ENCODE measurements around the gene USP40. TPM values are rescaled to one million over a fixed set of nuclear protein-coding genes. Genes with fewer than 3 reads are reported as not detected.
A peak's percentile ranks its signal among the peaks of the same experiment; 100 is the strongest.

The USP40 gene
- polyA plus RNA-seq, 10 donors: 17.3 to 39.0 (median 22.3) TPM

GRCh38 chr2:233428438-233428837, 138.1 kb downstream of the USP40 start:
- DNase-seq: no peak

GRCh38 chr2:233428008-233428407, 138.6 kb downstream of the USP40 start:
- no peak for DNase-seq

DNA sequence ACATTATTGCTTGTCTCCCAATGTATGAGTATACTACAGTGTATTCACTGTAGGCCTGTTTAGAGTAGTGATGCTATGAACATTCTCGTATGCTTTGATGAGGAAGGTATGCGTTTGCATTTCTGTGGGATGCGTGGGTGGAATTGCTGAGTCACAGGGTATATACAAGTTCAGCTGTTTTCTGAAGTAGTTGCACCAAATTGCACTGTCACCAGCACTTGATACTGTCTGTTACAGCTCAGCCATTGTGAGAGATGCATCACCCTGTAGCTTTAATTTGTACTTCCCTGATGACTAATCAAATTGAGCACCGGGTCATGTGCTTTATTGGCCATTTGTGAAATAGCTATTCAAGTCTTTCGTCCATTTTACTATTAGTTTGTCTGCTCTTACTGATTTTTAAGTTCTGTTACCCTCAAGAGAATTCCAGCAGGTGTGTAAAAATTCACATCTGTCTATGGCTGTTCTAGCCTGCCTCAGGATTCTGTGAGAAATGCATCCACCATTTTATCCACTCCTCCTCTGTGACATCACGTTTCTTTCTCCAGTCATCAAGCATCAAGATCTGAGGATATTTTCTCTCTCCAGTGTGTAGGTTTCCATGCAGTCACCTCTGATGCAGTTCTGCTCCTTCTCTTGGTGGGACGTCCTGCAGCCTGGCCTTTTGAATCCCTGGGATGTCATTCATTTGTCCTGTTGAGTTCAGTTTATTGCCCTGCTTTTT, 139.8 kb downstream of the USP40 start:
- peak in 1 of 3 donors; percentile 67 for DNase-seq

Other genes with a start within 250 kb of the USP40 start
- 10 to 100 TPM; 19.5 to 35.6 (median 22.8) TPM for gene DGKD, start 212.3 kb downstream of the USP40 start, polyA plus RNA-seq (ENCODE audit: insufficient read length in 10 of 10)
- gene UGT1A8, start 50.9 kb upstream of the USP40 start, polyA plus RNA-seq (ENCODE audit: insufficient read length in 10 of 10): not detected
- gene UGT1A10, start 69.7 kb upstream of the USP40 start, polyA plus RNA-seq (ENCODE audit: insufficient read length in 10 of 10): not detected
- not detected for gene UGT1A9, start 105.1 kb upstream of the USP40 start, polyA plus RNA-seq (ENCODE audit: insufficient read length in 10 of 10)
- not detected for gene UGT1A7, start 115.1 kb upstream of the USP40 start, polyA plus RNA-seq (ENCODE audit: insufficient read length in 10 of 10)
- gene UGT1A6, start 126.1 kb upstream of the USP40 start, polyA plus RNA-seq (ENCODE audit: insufficient read length in 10 of 10): under 1 TPM in 1 of 10 donors, not detected in 9; 0.26 TPM
- gene UGT1A5, start 146.1 kb upstream of the USP40 start, polyA plus RNA-seq (ENCODE audit: insufficient read length in 10 of 10): not detected
- gene UGT1A4, start 152.0 kb upstream of the USP40 start, polyA plus RNA-seq (ENCODE audit: insufficient read length in 10 of 10): not detected
- not detected for gene UGT1A3, start 162.3 kb upstream of the USP40 start, polyA plus RNA-seq (ENCODE audit: insufficient read length in 10 of 10)
- gene UGT1A1, start 193.5 kb upstream of the USP40 start, polyA plus RNA-seq (ENCODE audit: insufficient read length in 10 of 10): under 1 TPM in 5 of 10 donors, not detected in 5; 0.04 to 0.12 (median 0.05) TPM
- under 1 TPM in 1 of 10 donors, not detected in 9; 0.18 TPM for gene MROH2A, start 211.5 kb upstream of the USP40 start, polyA plus RNA-seq (ENCODE audit: insufficient read length in 10 of 10)